C4-2B (cell line): ENCODE data around the gene ID1.
"Not testable (repeated sequence)": the region's sequence is repeated elsewhere in the genome, so short reads cannot be mapped to it uniquely, and the experiment has no call there.

ENCODE experiments used
- H3K27ac ChIP-seq: fragments of 450-650 bp; 2 replicates; pipeline ENCODE4 v1.5.1; 2017
- ZFX ChIP-seq: fragments of 450-650 bp; IDR thresholded peaks from 2 replicates; pipeline ENCODE4 v1.6.1; 2017
- TF ChIP-seq, protein P1 (sequence below): fragments of 450-650 bp; conservative IDR thresholded peaks from 2 replicates; pipeline ENCODE4 v1.5.1; 2017; ENCODE audit warnings: mild to moderate bottlenecking

Gene ID1

DNA sequence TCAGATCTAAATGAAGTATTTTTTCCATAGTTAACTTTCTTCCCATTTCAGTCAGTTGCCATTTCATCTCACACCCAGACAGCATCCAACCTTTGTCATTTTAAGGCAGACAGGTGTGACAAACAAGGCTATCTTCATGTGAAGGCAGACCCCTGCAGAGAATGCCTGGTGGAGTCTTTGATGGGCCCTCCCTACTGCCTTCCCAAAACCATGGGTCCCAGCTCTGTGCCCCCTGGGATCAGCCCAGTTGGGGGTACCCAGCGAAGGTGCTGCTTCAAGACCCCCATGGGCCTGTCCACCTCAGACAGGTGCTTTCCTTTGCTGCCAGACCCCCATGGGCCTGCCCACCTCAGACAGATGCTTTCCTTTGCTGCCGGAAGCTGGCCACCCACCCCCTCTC, 28.3 kb upstream of the ID1 start:
- H3K27ac ChIP-seq: no peak overlapping the region
- TF ChIP-seq, protein P1, sequence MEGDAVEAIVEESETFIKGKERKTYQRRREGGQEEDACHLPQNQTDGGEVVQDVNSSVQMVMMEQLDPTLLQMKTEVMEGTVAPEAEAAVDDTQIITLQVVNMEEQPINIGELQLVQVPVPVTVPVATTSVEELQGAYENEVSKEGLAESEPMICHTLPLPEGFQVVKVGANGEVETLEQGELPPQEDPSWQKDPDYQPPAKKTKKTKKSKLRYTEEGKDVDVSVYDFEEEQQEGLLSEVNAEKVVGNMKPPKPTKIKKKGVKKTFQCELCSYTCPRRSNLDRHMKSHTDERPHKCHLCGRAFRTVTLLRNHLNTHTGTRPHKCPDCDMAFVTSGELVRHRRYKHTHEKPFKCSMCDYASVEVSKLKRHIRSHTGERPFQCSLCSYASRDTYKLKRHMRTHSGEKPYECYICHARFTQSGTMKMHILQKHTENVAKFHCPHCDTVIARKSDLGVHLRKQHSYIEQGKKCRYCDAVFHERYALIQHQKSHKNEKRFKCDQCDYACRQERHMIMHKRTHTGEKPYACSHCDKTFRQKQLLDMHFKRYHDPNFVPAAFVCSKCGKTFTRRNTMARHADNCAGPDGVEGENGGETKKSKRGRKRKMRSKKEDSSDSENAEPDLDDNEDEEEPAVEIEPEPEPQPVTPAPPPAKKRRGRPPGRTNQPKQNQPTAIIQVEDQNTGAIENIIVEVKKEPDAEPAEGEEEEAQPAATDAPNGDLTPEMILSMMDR: no peak
- TF ChIP-seq ZFX: no peak

DNA sequence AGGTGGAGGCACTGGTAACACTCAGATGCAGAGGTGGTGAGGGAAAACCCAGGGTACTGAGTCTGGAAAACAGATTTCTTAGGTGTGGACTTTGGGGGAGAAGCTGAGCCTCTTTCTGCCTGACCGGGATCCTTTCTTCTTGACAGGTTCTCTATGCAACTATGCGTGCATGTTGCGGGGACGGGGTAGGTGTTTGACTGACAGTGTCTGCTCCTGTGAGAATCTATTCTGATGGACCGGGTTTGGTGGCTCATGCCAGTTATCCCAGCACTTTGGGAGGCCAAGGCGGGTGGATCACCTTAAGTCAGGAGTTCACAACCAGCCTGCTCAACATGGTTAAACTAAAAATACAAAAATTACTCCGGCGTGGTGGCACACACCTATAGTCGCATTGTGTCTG, 27.9 kb upstream of the ID1 start:
- no peak overlapping the region for H3K27ac ChIP-seq
- TF ChIP-seq ZFX: no peak
- TF ChIP-seq, protein P1: no peak

DNA sequence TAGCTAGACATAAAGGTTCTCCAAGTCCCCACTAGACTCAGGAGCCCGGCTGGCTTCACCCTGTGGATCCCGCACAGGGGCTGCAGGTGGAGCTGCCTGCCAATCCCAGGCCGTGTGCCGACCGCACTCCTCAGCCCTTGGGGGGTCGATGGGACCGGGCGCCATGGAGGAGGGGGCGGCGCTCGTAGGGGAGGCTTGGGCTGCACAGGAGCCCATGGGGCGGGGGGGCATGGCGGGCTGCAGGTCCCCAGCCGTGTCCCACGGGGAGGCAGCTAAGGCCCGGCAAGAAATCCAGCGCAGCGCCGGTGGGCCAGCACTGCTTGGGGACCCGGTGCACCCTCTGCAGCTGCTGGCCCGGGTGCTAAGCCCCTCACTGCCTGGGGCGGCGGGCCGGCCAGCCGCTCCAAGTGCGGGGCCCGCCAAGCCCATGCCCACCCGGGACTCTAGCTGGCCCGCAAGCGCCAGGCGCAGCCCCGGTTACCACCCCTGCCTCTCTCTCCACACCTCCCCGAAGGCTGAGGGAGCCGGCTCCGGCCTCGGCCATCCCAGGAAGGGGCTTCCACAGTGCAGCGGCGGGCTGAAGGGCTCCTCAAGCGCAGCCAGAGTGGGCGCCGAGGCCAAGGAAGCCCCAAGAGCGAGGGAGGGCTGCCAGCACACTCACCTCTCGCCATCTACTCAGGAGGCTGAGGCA, 26.5 kb upstream of the ID1 start:
- TF ChIP-seq, protein P1: no peak
- TF ChIP-seq ZFX: no peak
- no peak overlapping the region for H3K27ac ChIP-seq

DNA sequence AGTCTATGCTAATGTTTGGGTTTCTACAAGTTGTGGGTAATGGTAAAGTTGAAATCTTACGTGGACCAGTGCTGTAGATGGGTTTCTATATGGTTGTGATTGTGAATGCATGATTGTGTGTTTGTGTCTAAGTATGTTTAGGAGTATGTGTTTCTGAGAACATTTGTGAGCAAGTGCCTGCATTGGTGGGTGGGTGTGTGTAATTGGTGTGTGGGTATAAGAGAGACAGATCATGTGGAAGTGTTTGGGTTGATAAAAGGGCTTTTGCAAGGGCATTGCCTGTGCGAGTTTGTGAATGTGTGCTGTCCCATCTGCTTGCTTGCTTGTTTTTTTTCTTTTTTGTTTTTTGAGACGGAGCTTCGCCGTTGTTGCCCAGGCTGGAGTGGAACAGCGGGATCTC, 25.8 kb upstream of the ID1 start:
- no peak overlapping the region for H3K27ac ChIP-seq
- TF ChIP-seq ZFX: no peak
- TF ChIP-seq, protein P1: no peak

DNA sequence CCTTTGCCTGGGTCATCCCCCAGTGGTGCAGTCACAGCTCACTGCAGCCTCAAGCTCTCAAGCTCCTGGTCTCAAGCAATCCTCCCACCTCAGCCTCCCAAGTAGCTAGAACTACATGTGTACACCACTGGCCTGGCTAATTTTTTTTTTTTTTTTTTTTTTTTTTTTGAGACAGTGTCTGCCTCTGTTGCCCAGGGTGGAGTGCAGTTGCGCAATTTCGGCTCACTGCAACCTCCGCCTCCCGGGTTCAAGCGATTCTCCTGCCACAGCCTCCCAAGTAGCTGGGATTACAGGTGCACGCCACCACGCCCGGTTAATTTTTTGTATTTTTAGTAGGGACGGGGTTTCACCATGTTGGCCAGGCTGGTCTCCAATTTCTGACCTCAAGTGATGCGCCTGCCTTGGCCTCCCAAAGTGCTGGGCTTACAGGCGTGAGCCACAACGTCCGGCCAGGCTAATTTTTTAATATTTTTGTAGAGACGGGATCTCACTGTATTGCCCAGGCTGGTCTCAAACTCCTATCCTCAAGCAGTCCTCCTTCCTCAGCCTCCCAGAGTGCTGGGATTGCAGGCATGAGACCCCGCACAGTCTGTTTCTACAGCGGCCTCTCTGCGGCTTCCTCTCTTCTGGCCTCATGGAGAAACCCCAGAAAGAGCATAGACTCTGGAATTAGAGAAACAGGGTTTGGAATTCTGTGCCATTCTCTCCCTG, 25.0 kb upstream of the ID1 start:
- H3K27ac ChIP-seq: not testable (repeated sequence)

DNA sequence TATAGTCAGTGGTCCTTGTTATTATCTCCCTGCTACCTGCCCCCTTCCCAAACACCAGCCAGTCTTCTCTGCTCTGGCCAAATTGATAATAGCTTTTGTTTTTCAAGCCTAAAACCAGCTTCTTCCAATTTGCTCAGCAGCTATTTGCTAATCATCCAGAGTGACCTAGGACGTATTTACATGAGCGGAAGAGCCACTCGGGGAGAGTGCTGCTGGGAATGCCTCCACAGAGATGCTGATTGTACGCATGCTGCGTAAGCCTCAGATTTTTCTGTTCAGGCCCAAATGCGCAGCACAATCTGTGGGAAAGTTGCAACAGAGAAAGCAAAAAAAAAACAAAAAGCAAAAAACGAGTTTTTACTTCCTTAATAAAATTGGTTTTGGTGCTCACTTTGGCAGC, 24.4 kb upstream of the ID1 start:
- TF ChIP-seq, protein P1: no peak
- TF ChIP-seq ZFX: no peak
- H3K27ac ChIP-seq: no peak overlapping the region

DNA sequence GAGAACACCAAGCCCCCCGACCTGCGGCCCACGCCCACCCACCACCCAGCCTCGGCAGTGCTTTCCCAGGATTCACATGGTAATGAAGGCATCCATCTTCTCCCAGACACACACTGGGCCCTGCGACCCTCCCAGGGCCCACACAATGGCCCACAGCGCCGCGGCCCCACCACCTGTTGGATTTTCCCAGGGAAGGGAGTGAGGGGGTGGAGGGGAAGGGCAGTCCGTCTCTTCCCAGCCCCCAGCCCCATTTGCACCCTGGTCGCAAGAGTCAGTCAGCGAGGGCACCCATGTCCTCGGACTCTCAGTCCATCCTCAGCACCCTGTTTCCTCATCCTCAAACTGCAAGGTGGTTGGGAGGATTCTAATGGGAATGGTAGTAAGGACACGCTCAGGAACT, 23.7 kb upstream of the ID1 start:
- no peak for TF ChIP-seq ZFX
- TF ChIP-seq, protein P1: no peak
- H3K27ac ChIP-seq: no peak overlapping the region
